ENCODE data around the gene THSD7B. TPM values are rescaled to one million over a fixed set of nuclear protein-coding genes. Genes with fewer than 3 reads are reported as not detected.
"Not testable (repeated sequence)": the region's sequence is repeated elsewhere in the genome, so short reads cannot be mapped to it uniquely, and the experiment has no call there.

THSD7B gene
- total RNA-seq, 1 donor from 2014 or later: 10.5 TPM

DNA sequence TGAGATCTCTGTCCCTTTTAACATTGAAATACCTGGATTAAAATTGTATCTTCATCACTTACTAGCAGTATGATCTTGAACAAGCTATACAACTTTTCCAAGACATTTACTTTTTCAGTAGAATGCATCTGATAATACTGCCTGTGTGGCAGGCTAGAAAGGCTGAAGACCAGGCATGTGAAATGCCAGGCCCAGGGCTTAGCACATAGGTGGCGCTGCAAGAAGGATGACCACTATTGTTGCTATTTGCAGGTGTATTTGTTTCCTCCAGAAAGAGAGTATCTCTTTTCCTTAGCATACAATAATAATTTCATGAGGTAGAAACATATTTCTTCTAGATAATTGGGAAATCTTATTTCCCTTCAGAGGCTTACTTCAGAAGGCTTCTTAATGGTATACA lies 331.3 kb downstream of the THSD7B start:
- Mint-ChIP-seq H3K9me3 (ENCODE audit: unreplicated experiment) (no peaks in the 10 kb centered on the region), H3K4me1 (ENCODE audit: unreplicated experiment) (no peaks in the 10 kb centered on the region), H3K27me3 (ENCODE audit: unreplicated experiment) (no peaks in the 10 kb centered on the region), H3K27ac (ENCODE audit: unreplicated experiment) (no peak overlapping the region), H3K4me3 (ENCODE audit: unreplicated experiment) (no peak overlapping the region), H3K36me3 (ENCODE audit: low read depth, unreplicated experiment) (no peaks in the 10 kb centered on the region)
- TF ChIP-seq CTCF (IDR thresholded peaks at IDR 0.05; ENCODE audit: unreplicated experiment): no peak
- DNase-seq (ENCODE audit: low spot score): no peak

DNA sequence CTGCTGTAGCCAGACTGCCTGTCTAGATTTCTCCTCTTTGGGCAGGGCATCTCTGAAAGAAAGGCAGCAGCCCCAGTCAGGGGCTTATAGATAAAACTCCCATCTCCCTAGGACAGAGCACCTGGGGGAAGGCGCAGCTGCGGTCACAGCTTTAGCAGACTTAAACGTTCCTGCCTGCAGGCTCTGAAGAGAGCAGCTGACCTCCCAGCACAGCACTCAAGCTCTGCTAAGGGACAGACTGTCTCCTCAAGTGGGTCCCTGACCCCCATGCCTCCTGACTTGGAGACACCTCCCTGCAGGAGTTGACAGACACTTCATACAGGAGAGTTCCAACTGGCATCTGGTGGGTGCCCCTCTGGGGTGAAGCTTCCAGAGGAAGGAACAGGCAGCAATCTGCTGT lies 336.5 kb downstream of the THSD7B start:
- not testable (repeated sequence) for H3K9me3 Mint-ChIP-seq (ENCODE audit: unreplicated experiment); H3K36me3 Mint-ChIP-seq (ENCODE audit: low read depth, unreplicated experiment); H3K4me1 Mint-ChIP-seq (ENCODE audit: unreplicated experiment); DNase-seq (ENCODE audit: low spot score); H3K27ac Mint-ChIP-seq (ENCODE audit: unreplicated experiment); H3K27me3 Mint-ChIP-seq (ENCODE audit: unreplicated experiment); H3K4me3 Mint-ChIP-seq (ENCODE audit: unreplicated experiment)

DNA sequence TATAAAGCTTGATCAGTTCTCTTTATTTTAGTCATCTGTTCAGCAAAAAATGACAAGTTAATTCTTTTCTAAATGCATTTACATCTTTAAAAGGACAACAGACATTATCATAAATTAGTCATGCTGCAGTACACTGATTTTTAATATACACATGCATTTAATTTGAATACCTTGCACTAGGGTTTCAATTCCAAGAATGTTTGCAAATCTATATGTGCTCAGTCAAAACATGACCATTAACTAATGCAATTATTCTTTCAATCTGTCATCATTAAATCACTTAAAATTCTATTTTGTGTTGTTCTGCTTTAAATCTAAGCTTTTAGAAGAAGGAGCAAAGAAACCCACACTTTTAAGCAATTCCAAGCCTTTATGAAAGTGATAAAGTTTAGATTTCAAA lies 342.6 kb downstream of the THSD7B start:
- no peaks in the 10 kb centered on the region for H3K9me3 Mint-ChIP-seq (ENCODE audit: unreplicated experiment)
- H3K36me3 Mint-ChIP-seq (ENCODE audit: low read depth, unreplicated experiment): no peaks in the 10 kb centered on the region
- TF ChIP-seq CTCF (IDR thresholded peaks at IDR 0.05; ENCODE audit: unreplicated experiment): no peak
- no peak overlapping the region for H3K27ac Mint-ChIP-seq (ENCODE audit: unreplicated experiment)
- H3K4me1 Mint-ChIP-seq (ENCODE audit: unreplicated experiment): no peaks in the 10 kb centered on the region
- DNase-seq (ENCODE audit: low spot score): no peak
- H3K4me3 Mint-ChIP-seq (ENCODE audit: unreplicated experiment): no peak overlapping the region
- H3K27me3 Mint-ChIP-seq (ENCODE audit: unreplicated experiment): no peaks in the 10 kb centered on the region

GRCh38 chr2:137111896-137112295 lies 346.6 kb downstream of the THSD7B start:
- Mint-ChIP-seq H3K9me3 (ENCODE audit: unreplicated experiment) (no peaks in the 10 kb centered on the region), H3K4me1 (ENCODE audit: unreplicated experiment) (no peaks in the 10 kb centered on the region), H3K36me3 (ENCODE audit: low read depth, unreplicated experiment) (no peaks in the 10 kb centered on the region), H3K4me3 (ENCODE audit: unreplicated experiment) (no peak overlapping the region), H3K27ac (ENCODE audit: unreplicated experiment) (no peak overlapping the region), H3K27me3 (ENCODE audit: unreplicated experiment) (no peaks in the 10 kb centered on the region)
- no peak for TF ChIP-seq CTCF (IDR thresholded peaks at IDR 0.05; ENCODE audit: unreplicated experiment)
- DNase-seq (ENCODE audit: low spot score): no peak

- TF ChIP-seq CTCF (IDR thresholded peaks at IDR 0.05; ENCODE audit: unreplicated experiment): no peak
Measured at GRCh38 chr2:137115081-137115794, 349.9 kb downstream of the THSD7B start.

More at GRCh38 chr2:137115081-137115794, 349.9 kb downstream of the THSD7B start:
- Mint-ChIP-seq H3K9me3 (ENCODE audit: unreplicated experiment) (no peaks in the 10 kb centered on the region), H3K4me3 (ENCODE audit: unreplicated experiment) (no peak overlapping the region), H3K27me3 (ENCODE audit: unreplicated experiment) (no peaks in the 10 kb centered on the region), H3K4me1 (ENCODE audit: unreplicated experiment) (peaks cover 3% of the 10 kb centered on the region), H3K27ac (ENCODE audit: unreplicated experiment) (no peak overlapping the region), H3K36me3 (ENCODE audit: low read depth, unreplicated experiment) (no peaks in the 10 kb centered on the region)
- no peak for DNase-seq (ENCODE audit: low spot score)

Measured in endothelial cell (in vitro differentiated cells).